A549 treated with AZD9567 at 1 μM for 4 hours (cell line): ENCODE results near the gene C13orf46. TPM values are rescaled to one million over a fixed set of nuclear protein-coding genes. Genes with fewer than 3 reads are reported as not detected.

Experiments used
- total RNA-seq: library from RNA; stranded (reverse); fragments of 200-300 nt; extraction: Qiagen RNA extraction; gene quantifications from 5 replicates; pipeline ENCODE4 v1.2.3, GENCODE V29; 2022; ENCODE audit not compliant: insufficient read depth

The C13orf46 gene
- total RNA-seq = 0.11 to 0.15 TPM (median 0.13 TPM) in 4 of 5 replicates, not detected in the other

GRCh38 chr13:113973218-113974164 lies at the start of gene C13orf46:
C13orf46 (minus strand) TSS chr13:113974076; CDS start chr13:113973997, 79 bp downstream.

Other genes with a start within 250 kb of the C13orf46 start
- 0.79 to 1.1 TPM (median 0.90 TPM) in 4 of 5 replicates, not detected in the other for gene TMEM255B, start 214.8 kb downstream of the C13orf46 start, total RNA-seq
- 6.9 to 9.7 TPM (median 9.4 TPM) in 5 replicates for gene GAS6, start 110.0 kb downstream of the C13orf46 start, total RNA-seq
- 9.1 to 12.4 TPM (median 10.7 TPM) in 5 replicates for gene RASA3, start 158.5 kb upstream of the C13orf46 start, total RNA-seq
- gene CFAP97D2, start 205.2 kb upstream of the C13orf46 start, total RNA-seq = not detected in 5 replicates